Measurements from ENCODE around the gene NSG2.

Gene NSG2

DNA sequence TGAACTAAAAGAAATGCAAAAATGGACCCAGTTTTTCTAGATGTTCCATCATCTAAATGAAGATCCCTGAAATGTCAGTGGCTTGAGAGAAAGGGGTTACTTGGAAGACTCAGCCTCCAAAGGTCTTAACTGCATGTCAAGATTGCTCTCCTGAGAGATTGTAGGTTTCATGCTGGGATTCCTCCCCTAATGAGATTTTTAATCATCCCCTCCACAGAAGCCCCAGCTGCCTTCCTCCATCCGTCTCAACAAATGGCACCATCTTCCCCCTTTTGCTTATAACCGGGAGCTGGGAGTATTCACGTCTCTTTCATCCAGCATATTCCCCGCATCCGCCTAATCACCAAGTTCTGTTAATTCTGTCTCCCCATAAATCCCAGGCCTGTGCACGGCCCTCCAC is 104.5 kb downstream of the NSG2 start:
- DNase-seq (ENCODE audit: low read depth in 2 of 2), result no peak

DNA sequence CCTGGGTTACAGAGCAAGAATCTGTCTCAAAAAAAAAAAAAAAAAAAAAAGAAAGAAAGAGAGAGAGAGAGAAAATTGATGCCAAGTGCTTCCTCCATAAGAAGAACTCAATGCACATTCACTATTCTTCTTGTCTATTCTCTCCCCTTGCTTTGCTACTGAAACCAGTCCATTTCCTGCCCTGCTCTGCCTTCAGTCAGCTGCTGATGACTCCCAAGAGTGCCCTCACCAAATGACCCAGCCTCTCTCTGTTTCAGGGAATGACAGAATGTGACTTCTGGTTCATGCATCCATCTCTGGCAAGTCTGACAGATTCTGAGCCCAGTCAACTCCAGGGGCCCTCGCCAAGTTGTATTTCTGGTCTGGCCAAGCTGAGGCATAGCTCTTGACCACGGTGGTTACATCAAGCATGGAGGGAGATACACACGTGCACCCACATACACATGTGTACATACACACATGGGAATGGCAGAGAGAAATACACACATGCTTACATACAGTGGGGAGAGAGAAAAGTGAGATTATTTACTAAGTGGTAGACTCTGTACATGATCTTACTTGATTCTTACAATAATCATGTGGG is 106.2 kb downstream of the NSG2 start:
- DNase-seq (ENCODE audit: low read depth in 2 of 2), result no peak

GRCh38 chr5:174154559-174154958 is 109.1 kb downstream of the NSG2 start:
- DNase-seq (ENCODE audit: low read depth in 2 of 2), result no peak

- DNase-seq (ENCODE audit: low read depth in 2 of 2), result no peak
These were observed 109.8 kb downstream of the NSG2 start for GRCh38 chr5:174155281-174155680.

- DNase-seq (ENCODE audit: low read depth in 2 of 2), result no peak
These were observed 110.2 kb downstream of the NSG2 start for GRCh38 chr5:174155706-174156105.

DNA sequence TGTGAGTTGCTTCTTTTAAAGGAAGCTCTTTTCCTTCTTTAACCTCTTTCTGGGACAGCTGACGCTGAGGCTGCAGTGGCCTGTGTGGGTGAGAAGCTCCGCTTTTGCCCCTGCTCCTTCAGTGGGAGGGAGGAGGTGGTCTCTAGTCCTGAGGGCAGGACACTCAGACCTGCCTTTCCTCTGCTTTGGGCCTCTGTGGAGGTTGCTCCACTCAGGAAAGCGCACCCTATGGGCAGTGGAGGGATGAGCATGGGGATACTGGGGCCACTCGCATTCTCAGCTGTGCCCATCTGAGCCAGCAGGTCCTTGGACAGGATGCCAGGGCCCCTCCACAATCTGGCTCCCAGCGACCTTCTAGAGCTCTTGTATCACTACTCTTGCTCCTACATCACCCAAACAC is 111.5 kb downstream of the NSG2 start:
- no peak for DNase-seq (ENCODE audit: low read depth in 2 of 2)

All from stimulated activated CD4-positive, alpha-beta T cell treated with anti-CD3 and anti-CD28 coated beads, Interleukin-1b, Interleukin-23, amount 100 ng/mL, for 4 hours (primary cell).